Astrocyte of the hippocampus (primary cell): ENCODE measurements around the gene ERC2.
"Not testable (repeated sequence)": the region's sequence is repeated elsewhere in the genome, so short reads cannot be mapped to it uniquely, and the experiment has no call there.

Source experiments
- DNase-seq: peaks from one replicate; pipeline ENCODE4 v3.0.0; 2011; ENCODE audit warnings: low read depth, low spot score

The ERC2 gene

GRCh38 chr3:56468184-56469106 lies at the start of gene ERC2:
TSS of gene ERC2 (minus strand) at chr3:56468467.
- DNase-seq, result peak; percentile 89

DNA sequence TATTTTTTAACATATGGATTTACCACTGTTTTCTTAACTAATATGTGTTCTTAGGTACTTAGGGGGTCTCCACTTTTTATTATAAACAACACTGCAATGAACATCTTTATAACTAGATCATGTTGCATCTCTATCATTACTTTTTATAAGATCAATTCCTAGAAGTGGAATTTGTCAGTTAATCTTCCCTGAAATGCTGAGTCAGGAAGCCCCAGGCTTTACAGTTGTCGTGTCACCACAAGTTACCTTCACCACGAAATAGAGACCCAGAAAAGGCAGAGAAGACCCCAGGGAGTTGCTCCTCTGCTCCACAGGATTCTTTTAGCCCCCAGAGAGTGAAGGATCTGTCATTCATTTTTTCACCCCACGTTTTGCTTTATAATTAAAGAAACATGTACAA lies 34.5 kb upstream of the ERC2 start:
- DNase-seq, result no peak

DNA sequence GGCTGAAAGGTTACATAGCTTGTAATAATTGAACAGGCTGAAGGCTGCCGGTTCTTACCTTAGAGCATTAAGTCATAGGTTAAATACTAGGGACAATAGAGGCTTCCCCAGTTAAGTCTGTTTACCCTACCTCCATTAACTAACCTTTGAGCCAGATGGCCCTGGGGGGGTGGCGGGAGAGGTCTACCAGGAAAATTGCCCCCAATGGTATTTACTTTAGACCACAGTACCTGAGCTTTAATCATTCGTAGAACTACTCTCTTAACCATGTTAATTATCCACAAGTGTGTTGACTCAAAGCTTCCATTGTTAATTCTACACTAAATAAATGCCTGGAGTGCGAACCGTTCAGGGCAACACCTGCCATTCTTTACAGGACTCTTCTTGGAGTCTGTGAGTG lies 28.1 kb upstream of the ERC2 start:
- DNase-seq, result not testable (repeated sequence)

DNA sequence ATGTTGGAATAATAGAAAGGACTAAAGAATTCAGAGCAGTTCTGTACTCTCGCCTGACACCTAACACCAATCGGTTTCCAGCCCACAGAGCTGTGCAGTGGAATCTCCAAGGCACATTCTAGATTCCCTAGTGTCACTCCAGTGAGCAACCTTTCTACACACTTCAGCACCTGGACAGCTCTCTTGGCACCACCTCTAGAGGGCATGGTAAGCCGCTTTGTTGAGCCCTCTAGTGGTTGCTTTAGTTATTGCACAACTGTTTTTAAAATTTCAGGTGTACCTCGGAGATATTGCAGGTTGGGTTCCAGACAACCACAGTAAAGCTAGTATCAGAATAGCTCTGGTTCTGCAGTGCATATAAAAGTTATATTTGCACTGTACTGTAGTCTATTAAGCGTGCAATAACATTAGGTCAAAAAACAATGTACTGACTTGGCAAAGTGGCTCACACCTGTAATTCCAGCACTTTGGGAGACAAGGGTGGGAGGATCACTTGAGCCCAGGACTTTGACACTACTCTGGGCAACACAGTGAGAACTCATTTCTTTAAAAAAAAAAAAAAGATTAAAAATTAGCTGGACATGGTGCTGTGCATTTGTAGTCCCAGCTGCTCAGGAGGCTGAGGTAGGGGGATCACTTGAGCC lies 26.5 kb upstream of the ERC2 start:
- peak; percentile 92 for DNase-seq

DNA sequence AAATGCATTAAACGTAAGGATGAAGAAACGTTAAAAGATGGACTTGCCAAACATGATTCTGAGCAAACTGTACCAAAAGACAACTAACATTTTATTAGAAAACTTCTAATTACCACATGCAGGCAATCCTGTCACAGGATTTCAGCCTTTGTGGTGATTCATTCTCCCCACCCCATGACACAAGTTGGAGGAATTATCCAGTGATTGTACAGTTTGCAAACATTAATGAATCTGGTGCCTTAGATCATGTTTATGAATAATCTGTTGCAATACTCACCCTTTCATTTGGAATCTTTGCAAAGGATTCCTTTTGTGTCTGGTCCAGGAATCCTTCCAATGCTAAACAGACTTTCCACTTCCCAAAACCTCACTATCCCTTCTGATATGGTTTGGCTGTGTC lies 23.3 kb upstream of the ERC2 start:
- DNase-seq, result no peak

- DNase-seq, result peak; percentile 14
Observed at GRCh38 chr3:56488812-56489600, 20.7 kb upstream of the ERC2 start.

- DNase-seq, result no peak
Observed at GRCh38 chr3:56484525-56485032, 16.3 kb upstream of the ERC2 start.

GRCh38 chr3:56484122-56484521 lies 15.9 kb upstream of the ERC2 start:
- no peak for DNase-seq

GRCh38 chr3:56477646-56478045 lies 9.4 kb upstream of the ERC2 start:
- DNase-seq, result no peak

DNA sequence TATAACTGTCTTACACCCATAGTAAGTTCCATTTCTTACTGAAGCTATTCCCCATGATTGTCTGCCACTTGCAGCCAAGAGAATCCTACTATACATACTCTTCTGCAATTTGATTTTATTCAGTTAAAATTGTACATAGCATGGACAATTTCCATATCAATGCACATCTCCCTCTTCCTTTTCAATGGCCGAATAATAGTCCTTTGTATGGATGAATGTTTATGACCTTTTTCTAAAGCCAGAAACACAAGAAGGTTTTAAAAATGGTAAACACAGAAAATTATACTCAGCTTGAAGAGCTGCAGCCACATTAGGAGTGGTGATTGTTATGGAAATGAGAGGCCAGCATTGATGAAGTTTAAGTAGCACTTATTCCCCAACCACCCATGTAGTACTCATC lies 8.5 kb upstream of the ERC2 start:
- DNase-seq, result no peak

- no peak for DNase-seq
Observed at GRCh38 chr3:56471771-56472170, 3.5 kb upstream of the ERC2 start.

DNA sequence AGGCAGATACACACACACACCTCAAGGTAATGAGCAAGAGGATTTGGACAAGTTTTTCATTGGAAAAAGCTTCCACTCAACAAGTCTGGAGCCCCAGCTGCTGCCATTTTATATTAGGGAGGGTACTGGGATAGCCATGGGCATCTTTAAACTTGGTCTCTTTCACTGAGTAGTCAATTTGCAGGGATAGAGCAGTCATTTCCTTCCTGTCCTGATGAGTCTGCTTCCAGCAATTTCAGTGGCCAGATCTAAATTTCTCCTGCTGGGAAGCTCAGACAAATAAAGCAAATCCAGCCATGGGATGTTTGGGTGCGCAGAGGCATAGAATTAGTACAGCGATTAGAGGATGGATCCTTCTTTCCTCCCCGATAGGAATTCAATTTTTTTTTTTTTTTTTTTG lies 874 bp upstream of the ERC2 start:
- peak; percentile 6 for DNase-seq

GRCh38 chr3:56467801-56468183 lies 475 bp downstream of the ERC2 start:
- no peak for DNase-seq

DNA sequence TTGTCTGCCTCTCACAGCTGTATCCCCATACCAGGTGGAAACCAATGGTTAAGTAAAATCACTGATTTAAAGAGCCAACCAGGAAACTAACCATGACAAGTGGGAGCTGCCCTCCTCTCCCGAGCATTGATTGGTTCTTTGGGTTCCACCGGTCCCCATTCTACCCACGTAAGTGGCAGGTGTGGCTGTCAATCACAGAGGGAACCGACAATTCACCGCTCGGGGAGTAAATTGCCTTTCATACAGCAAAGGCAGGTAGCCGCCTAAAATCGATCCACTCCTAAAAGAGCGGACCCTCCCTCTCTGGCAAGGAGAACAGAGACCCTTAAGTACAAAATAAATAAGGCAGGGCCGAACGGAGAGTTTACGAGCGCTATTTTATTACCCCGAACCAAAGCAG lies 1.2 kb downstream of the ERC2 start:
- DNase-seq, result peak; percentile 97

GRCh38 chr3:56459719-56460118 lies 8.5 kb downstream of the ERC2 start:
- peak; percentile 62 for DNase-seq

GRCh38 chr3:56459104-56459496 lies 9.2 kb downstream of the ERC2 start:
- peak; percentile 11 for DNase-seq

DNA sequence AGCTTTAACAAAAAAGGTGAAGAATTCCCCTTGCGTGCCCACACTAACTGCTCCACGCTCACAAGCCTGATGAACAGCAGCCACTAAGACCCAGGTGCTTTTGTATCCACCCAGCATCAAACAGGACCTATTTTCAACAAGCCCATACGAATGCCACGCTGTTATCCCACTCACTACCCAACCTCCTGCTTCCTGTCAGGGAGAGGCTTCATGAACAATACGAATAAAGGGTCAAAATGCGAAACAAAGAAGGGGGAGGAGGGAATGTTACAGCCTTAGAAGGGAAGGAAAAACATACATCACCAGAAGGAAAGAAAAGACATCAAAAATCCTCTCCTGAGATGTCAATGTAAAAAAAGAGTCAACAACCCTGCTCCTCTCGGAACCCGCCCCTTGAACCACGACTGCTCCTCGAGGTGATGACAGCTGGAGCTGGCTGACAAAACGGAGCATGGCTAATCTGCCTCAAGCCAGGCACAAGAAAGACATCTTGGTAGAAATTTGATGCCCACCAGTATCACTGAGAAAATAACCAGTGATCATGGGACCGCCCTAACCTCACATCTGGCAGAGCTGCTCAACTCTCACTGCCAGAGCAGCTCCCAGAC lies 9.7 kb downstream of the ERC2 start:
- no peak for DNase-seq

- no peak for DNase-seq
Observed at GRCh38 chr3:56456117-56456516, 12.2 kb downstream of the ERC2 start.

DNA sequence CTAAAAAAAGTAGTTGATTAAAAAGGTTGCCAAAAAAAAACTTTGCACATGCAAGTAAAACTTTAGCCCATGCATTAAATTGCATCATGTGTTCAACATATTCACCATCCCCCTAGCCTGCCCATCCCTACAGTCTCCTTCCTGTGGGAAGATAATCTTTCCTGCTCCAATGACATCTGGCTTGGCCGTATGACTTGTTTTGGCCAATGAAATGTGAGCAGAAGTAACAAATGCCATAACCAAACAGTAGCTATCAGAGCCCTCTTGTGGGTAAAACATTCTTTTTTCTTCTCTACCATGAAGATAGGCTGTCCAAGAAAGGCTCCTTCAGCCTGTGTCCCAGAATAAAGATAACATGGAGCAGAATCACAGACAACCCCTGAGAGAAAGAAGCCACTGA lies 15.3 kb downstream of the ERC2 start:
- DNase-seq, result no peak

DNA sequence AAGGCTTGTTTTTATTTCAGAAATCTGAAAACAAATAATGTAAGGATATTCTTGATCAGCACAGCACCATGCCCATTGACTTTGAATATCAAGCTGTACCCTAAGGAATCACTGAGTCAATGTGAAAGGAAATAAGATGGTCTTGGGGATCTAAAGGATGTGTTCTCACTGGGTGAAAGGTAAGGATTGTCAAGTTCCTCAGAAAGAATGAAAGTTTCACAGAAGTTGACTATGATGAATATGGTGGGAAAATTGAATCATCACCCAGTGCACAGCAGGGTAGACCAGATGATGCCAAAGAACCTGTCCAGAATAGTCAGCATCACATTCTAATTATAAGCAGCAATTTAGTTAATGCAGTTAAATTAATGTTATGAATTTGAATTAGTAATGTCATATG lies 16.2 kb downstream of the ERC2 start:
- no peak for DNase-seq

DNA sequence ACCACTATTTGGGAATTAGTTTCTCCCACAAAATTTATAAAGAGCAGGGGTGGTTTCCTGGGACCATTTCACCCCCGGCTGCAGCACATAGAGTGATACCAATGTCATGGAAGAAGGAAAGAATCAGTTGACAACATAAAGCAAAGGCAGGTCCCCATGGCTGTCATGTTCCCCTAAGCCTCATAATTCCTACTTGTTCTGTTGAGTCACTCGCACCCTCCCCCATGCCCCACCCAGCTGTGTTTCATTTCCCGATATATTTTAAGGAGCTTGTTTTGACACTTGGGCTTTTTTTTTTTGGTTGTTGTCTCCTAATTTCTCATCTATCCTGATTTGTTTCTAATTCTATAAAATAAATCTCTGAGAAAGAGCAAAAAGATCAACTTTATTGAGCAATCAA lies 24.9 kb downstream of the ERC2 start:
- DNase-seq, result no peak

DNA sequence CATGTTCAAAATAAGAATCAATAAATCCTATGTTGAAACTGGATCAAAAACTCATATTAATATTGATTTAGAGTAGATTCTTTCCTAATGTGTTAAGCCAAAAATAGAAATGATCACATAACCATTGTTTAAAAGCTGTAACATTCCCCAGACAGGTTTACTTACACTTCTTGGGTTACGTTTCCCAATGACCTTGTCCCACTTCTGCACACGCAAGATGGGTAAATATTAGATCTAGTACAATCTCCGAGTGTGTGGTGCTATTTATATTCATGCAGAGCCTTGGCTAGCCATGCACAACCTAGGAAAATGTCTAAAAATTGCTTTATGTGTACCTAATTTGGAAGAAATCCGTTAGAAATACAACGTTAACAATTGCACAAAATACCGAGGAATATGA lies 39.6 kb downstream of the ERC2 start:
- DNase-seq, result no peak
